HCT116 (cell line): ENCODE measurements around the gene ADAM10. TPM values are rescaled to one million over a fixed set of nuclear protein-coding genes. Genes with fewer than 3 reads are reported as not detected.

Experiments
- ATAC-seq: fragments of 200-7000 bp; cut with Tn5 transposase; 2 replicates; pipeline ENCODE4 v1.9.1; 2020; ENCODE audit warnings: mild to moderate bottlenecking, moderate library complexity
- BruUV-seq: library from RNA; stranded (reverse); fragments of 400-500 nt; replicated peaks from 2 replicates; lab custom pipeline; 2021; lab: Mats Ljungman, UMichigan
- CTCF ChIA-PET: fragments of 300-600 bp; sonication (Branson Sonifier 250); formaldehyde crosslinking; loops from one replicate; lab custom pipeline; 2021; ENCODE audit warnings: antibody characterized with exemption; lab: Charles Lee
- POLR2A ChIA-PET: fragments of 300-600, 350-600 bp; sonication (Branson Sonifier 250); formaldehyde crosslinking; loops from one replicate; lab custom pipeline; 2021; ENCODE audit warnings: antibody characterized with exemption; lab: Charles Lee
- RAD21 ChIA-PET, 2 experiments: fragments of 300-600 bp; sonication (Branson Sonifier 250); formaldehyde crosslinking; loops; one replicate each; lab custom pipeline; 2023; ENCODE audit warnings: low total read pairs in 2 of 2; ENCODE audit not compliant: uncharacterized antibody in 2 of 2, unreplicated experiment in 2 of 2, low non-redundant PET in 1 of 2; lab: Charles Lee
- DNase-seq: peaks from one replicate; pipeline ENCODE4 v3.0.0-alpha.2; 2010; ENCODE audit warnings: low read depth, low spot score
- H2AFZ ChIP-seq: fragments of 200-600 bp; shearing (Covaris generic), sonication (generic); 2 replicates; pipeline ENCODE4 v1.6.1; 2017; ENCODE audit warnings: low read depth, mixed run types, mixed read lengths, antibody characterized with exemption, low read length; ENCODE audit not compliant: poor library complexity, severe bottlenecking
- H3K27ac ChIP-seq: 2 replicates; pipeline ENCODE4 v1.5.1; 2012; ENCODE audit warnings: low read depth, low read length
- H3K27me3 ChIP-seq: fragments of 200-600 bp; sonication (generic); 2 replicates; pipeline ENCODE4 v1.6.1; 2016; ENCODE audit warnings: mixed run types, low read length, mixed read lengths; ENCODE audit not compliant: insufficient read depth
- H3K36me3 ChIP-seq, 2 experiments: fragments of 200-500 bp in 1 of 2; fragments of 200-600 bp in 1 of 2; sonication (Bioruptor generic) in 1 of 2; sonication (generic) in 1 of 2; 2 replicates each; pipeline versions ENCODE4 v1.5.1 to v1.6.1; 2014 to 2016; ENCODE audit warnings: low read length in 2 of 2, inconsistent platforms in 1 of 2, mixed read lengths in 1 of 2, mixed run types in 1 of 2; ENCODE audit not compliant: insufficient read depth in 2 of 2, control insufficient read depth in 1 of 2
- H3K4me1 ChIP-seq, 2 experiments: fragments of 200-600 bp in 1 of 2; sonication (generic) in 1 of 2; 2 replicates each; pipeline versions ENCODE4 v1.5.1 to v1.6.1; 2012 to 2017; ENCODE audit warnings: low read length in 2 of 2, inconsistent platforms in 1 of 2, mild to moderate bottlenecking in 1 of 2, mixed read lengths in 1 of 2, mixed run types in 1 of 2, moderate library complexity in 1 of 2; ENCODE audit not compliant: insufficient read depth in 2 of 2, control insufficient read depth in 1 of 2
- H3K4me2 ChIP-seq: fragments of 200-600 bp; sonication (generic); 2 replicates; pipeline ENCODE4 v1.6.1; 2017; ENCODE audit warnings: mixed run types, low read length, mixed read lengths
- H3K4me3 ChIP-seq, 2 experiments: fragments of 200-600 bp in 1 of 2; sonication (generic) in 1 of 2; replicated peaks in 1 of 2; 2 replicates each; pipeline ENCODE4 v1.5.1; 2011 to 2016; ENCODE audit warnings: low read length in 2 of 2, control low read depth in 1 of 2, low read depth in 1 of 2, mild to moderate bottlenecking in 1 of 2, mixed read lengths in 1 of 2, mixed run types in 1 of 2
- H3K79me2 ChIP-seq: fragments of 200-600 bp; sonication (generic); 2 replicates; pipeline ENCODE4 v1.6.1; 2017; ENCODE audit warnings: mild to moderate bottlenecking, mixed run types, low read length, moderate library complexity, mixed read lengths; ENCODE audit not compliant: insufficient read depth
- H3K9ac ChIP-seq: fragments of 200-600 bp; sonication (generic); 2 replicates; pipeline ENCODE4 v1.6.1; 2016; ENCODE audit warnings: low read length, mixed read lengths
- H3K9me2 ChIP-seq: fragments of 200-600 bp; sonication (generic), shearing (Covaris generic); 2 replicates; pipeline ENCODE4 v1.6.1; 2017; ENCODE audit warnings: mixed run types, mild to moderate bottlenecking, moderate library complexity; ENCODE audit not compliant: insufficient read depth
- H3K9me3 ChIP-seq, 2 experiments: fragments of 200-500 bp in 1 of 2; fragments of 200-600 bp in 1 of 2; sonication (Bioruptor generic) in 1 of 2; sonication (generic) in 1 of 2; 2 replicates each; pipeline ENCODE4 v1.6.1; 2014 to 2017; ENCODE audit warnings: low read length in 2 of 2, mixed read lengths in 2 of 2, inconsistent platforms in 1 of 2, low read depth in 1 of 2, mild to moderate bottlenecking in 1 of 2, mixed run types in 1 of 2, moderate library complexity in 1 of 2; ENCODE audit not compliant: control insufficient read depth in 1 of 2, insufficient read depth in 1 of 2
- H4K20me1 ChIP-seq: fragments of 200-600 bp; sonication (generic), shearing (Covaris generic); 2 replicates; pipeline ENCODE4 v1.6.1; 2017; ENCODE audit warnings: mixed run types, mild to moderate bottlenecking, moderate library complexity; ENCODE audit not compliant: insufficient read depth
- CTCF ChIP-seq, 3 experiments: fragments of 200-600 bp in 1 of 3; sonication (generic) in 1 of 3; IDR thresholded peaks in 2 of 3; conservative IDR thresholded peaks in 1 of 3; 2 replicates each; pipeline ENCODE4 v1.5.1; 2012 to 2017; ENCODE audit warnings: low read depth in 2 of 3, low read length in 2 of 3, antibody characterized with exemption in 1 of 3, borderline replicate concordance in 1 of 3, control low read depth in 1 of 3, mild to moderate bottlenecking in 1 of 3, mixed read lengths in 1 of 3, mixed run types in 1 of 3, moderate library complexity in 1 of 3; ENCODE audit not compliant: insufficient read depth in 1 of 3
- ELF1 ChIP-seq: IDR thresholded peaks from 2 replicates; pipeline ENCODE4 v1.6.1; 2012; ENCODE audit warnings: low read depth, borderline replicate concordance
- MAX ChIP-seq: IDR thresholded peaks from 2 replicates; pipeline ENCODE4 v1.6.1; 2012
- POLR2AphosphoS5 ChIP-seq: IDR thresholded peaks from 2 replicates; pipeline ENCODE4 v1.6.1; 2011; ENCODE audit warnings: mild to moderate bottlenecking, low read depth, low read length, moderate library complexity
- REST ChIP-seq: IDR thresholded peaks from 2 replicates; pipeline ENCODE4 v1.6.1; 2012; ENCODE audit warnings: low read depth
- SP1 ChIP-seq: IDR thresholded peaks from 2 replicates; pipeline ENCODE4 v1.6.1; 2012; ENCODE audit warnings: low read depth
- SRF ChIP-seq: IDR thresholded peaks from 2 replicates; pipeline ENCODE4 v1.6.1; 2012; ENCODE audit warnings: low read depth
- TCF7L2 ChIP-seq: IDR thresholded peaks from 2 replicates; pipeline ENCODE4 v1.7.0; 2011; ENCODE audit warnings: borderline replicate concordance, inconsistent platforms; ENCODE audit not compliant: insufficient read depth, insufficient read length; ENCODE audit errors: extremely low read depth
- YY1 ChIP-seq: IDR thresholded peaks from 2 replicates; pipeline ENCODE4 v1.6.1; 2011; ENCODE audit warnings: low read length, low read depth, moderate library complexity, mild to moderate bottlenecking; ENCODE audit not compliant: insufficient replicate concordance; ENCODE audit errors: extremely low read depth
- intact Hi-C: fragments of 100-400 bp; cut with micrococcal nuclease; formaldehyde crosslinking; loops from 2 replicates; pipeline ENCODE4 v1.10.0; 2022
- total RNA-seq: library from RNA; stranded (reverse); gene quantifications from one replicate; pipeline ENCODE4 v1.2.1, GENCODE V29; 2021; ENCODE audit not compliant: unreplicated experiment

ADAM10 gene
- total RNA-seq, 1 experiment from 2014 or later: 158 TPM

- no peak overlapping the region for H3K4me2 ChIP-seq
- no peaks in the 10 kb centered on the region for H3K9me2 ChIP-seq
- ATAC-seq: no peak
- H3K9ac ChIP-seq: no peak overlapping the region
- ChIA-PET POLR2A (interaction anchor here (1.0 kb wide), 1 partner anchor 12 kb away, joined by 3 read pairs; no protein-coding TSS in a partner anchor), CTCF (no interaction called here), RAD21 (no interaction called here)
- H3K9me3 ChIP-seq: no peaks in the 10 kb centered on the region
- H2AFZ ChIP-seq: no peak overlapping the region
- H3K4me1 ChIP-seq: no peaks in the 10 kb centered on the region
- no TSS peak for BruUV-seq
- no peaks in the 10 kb centered on the region for H3K27me3 ChIP-seq
- H4K20me1 ChIP-seq: no peaks in the 10 kb centered on the region
- intact Hi-C loops: no loop called here
- no peaks in the 10 kb centered on the region for H3K79me2 ChIP-seq
- TF ChIP-seq REST: no peak
- H3K27ac ChIP-seq: no peak overlapping the region
- no peak for DNase-seq
- no peaks in the 10 kb centered on the region for H3K36me3 ChIP-seq
- no peak overlapping the region for H3K4me3 ChIP-seq
Measured at GRCh38 chr15:58573270-58573669, 176.2 kb downstream of the ADAM10 start.

- Histone ChIP-seq H4K20me1 (no peaks in the 10 kb centered on the region), H3K79me2 (no peaks in the 10 kb centered on the region), H3K4me3 (no peak overlapping the region), H3K4me2 (no peak overlapping the region), H2AFZ (no peak overlapping the region), H3K9me3 (no peaks in the 10 kb centered on the region), H3K27ac (no peak overlapping the region), H3K9ac (no peak overlapping the region), H3K36me3 (no peaks in the 10 kb centered on the region), H3K4me1 (no peaks in the 10 kb centered on the region), H3K27me3 (no peaks in the 10 kb centered on the region), H3K9me2 (no peaks in the 10 kb centered on the region)
- DNase-seq: no peak
- no peak for ATAC-seq
- TF ChIP-seq ELF1 (no peak), TCF7L2 (no peak), SRF (no peak), MAX (no peak), CTCF (IDR thresholded peaks at IDR 0.05 in 2 of 3, conservative IDR thresholded peaks at IDR 0.05 in 1 of 3; ENCODE audit: borderline replicate concordance in 1 of 3, insufficient read depth in 1 of 3, low read depth in 2 of 3, low read length in 2 of 3) (no peak), REST (no peak), SP1 (no peak), YY1 (no peak), POLR2AphosphoS5 (no peak)
- BruUV-seq: no TSS peak
- ChIA-PET CTCF (no interaction called here), RAD21 (no interaction called here), POLR2A (no interaction called here)
- intact Hi-C loops: no loop called here
Measured at GRCh38 chr15:58572521-58572920, 177.0 kb downstream of the ADAM10 start.
